IPS DF 19.7 (cell line): ENCODE measurements around the gene ADAMTS19.

ENCODE experiments used
- DNase-seq: peaks from one replicate; pipeline ENCODE4 v3.0.0-alpha.2; 2013; ENCODE audit warnings: low read depth, low spot score

ADAMTS19 gene

GRCh38 chr5:129465776-129466344 lies 5.8 kb downstream of the ADAMTS19 start:
- DNase-seq = no peak

DNA sequence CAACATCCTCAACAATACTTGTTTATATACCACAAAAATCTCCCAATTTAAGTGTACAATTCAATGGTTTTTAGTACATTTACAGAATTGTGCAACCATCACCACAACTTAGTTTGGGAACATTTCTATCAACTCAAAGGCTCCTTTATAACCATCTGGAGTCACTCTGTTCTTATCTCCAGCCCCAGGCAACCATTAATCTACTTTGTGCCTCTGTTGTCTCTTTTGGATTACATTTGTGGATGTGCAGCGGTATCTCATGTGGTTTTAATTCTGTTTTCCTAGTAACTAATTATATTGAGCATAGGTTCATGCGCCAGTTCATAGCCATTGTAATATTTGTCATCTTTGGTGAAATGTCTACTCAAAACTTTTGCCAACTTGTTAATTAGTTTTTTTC lies 14.4 kb downstream of the ADAMTS19 start:
- no peak for DNase-seq

GRCh38 chr5:129476751-129477150 lies 16.7 kb downstream of the ADAMTS19 start:
- no peak for DNase-seq

DNA sequence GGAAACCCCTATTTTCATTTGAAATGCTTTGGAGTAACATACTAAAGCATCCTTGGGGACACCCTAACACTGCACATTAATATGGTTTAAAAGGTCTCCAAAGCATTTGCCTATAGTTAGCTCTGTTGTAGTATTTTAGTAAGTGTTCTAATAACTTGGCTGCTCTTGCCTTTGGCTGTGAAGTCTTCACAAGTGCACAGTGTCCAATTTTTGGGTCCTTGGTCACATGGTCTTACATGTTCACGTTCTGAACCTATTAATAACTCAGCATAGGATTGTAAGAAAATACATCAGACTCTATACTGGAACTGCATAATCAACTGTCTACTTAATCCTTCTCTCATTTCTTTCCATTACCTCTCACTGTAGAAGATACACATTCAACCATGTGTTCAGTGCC lies 17.4 kb downstream of the ADAMTS19 start:
- DNase-seq = no peak

DNA sequence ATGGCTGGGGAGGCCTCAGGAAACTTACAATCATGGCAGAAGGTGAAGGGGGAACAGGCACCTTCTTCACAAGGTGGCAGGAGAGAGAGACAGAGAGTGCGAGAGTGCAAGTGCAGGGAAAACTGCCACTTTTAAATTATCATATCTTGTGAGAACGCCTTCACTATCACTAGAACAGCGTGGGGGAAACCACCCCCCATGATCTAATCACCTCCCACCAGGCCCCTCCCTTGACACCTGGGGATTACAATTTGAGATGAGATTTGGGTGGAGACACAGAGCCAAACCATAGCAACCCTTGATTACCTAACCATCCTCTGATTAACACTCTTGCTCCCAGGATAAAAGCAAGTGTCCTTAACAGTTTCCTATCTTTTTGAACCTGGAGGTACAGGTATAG lies 21.1 kb downstream of the ADAMTS19 start:
- no peak for DNase-seq

GRCh38 chr5:129496421-129496820 lies 36.3 kb downstream of the ADAMTS19 start:
- DNase-seq = no peak

DNA sequence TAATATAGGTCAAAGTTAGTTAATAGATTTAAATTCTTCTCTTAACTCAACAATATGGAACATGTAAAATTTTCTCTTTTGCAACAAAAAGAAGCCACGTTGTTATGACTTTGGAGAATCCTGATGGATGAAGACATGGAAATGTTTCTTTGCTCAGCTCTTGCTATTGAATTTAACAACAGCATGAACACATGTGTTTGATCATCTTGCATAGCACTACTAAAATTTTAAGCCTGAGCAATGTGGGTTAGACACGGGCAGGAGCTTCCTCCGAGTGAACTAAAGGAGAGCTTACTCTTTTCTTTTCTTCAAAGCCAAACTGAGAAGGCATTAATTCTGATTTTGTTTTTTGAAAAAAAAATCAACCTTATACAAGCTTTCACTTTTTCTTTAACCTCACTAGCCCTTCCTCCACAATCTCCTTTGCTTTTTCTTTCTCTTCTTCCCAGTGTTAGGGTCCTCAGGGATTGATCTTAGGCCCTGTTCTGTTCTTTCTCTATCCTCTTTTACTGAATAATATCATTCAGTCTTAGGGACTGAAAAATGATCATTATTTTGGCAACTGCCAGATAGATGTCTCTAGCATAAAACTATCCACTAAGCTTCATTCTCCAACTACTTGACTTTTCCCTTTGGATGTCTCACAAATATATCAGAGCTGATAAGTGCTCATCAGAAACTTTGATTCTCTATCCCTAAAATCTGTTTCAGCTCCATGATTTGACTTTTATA lies 36.9 kb downstream of the ADAMTS19 start:
- DNase-seq = no peak

DNA sequence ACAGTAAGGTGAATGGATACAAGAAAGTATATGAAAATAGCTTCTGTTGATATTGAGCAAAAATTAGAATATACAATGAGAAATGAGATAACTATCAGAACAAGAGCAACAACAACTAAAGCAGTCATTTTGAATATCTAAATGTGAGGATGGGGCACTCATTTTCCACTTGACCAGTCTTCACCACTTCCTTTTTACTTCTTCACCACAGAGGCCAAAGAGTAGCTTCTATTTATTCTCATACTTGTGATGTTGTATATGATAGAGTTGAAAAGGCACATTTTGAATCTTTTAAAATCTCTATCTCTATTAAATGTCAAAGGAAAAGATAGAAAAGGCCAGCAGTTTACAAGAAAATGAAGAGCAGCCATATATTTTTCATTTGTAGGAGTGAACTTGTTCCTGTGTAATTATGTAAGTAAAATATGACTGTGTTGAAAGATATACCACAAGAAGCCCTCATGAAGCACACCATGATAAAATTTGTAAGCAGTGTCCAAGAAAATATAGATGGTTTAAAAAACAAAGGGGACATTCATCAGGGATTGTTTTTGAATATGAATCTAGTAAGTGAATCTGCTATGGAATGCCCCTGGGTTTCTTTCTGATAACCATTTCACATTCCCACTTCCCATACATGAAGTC lies 39.2 kb downstream of the ADAMTS19 start:
- no peak for DNase-seq

- no peak for DNase-seq
Observed at GRCh38 chr5:129500101-129500500, 40.0 kb downstream of the ADAMTS19 start.

DNA sequence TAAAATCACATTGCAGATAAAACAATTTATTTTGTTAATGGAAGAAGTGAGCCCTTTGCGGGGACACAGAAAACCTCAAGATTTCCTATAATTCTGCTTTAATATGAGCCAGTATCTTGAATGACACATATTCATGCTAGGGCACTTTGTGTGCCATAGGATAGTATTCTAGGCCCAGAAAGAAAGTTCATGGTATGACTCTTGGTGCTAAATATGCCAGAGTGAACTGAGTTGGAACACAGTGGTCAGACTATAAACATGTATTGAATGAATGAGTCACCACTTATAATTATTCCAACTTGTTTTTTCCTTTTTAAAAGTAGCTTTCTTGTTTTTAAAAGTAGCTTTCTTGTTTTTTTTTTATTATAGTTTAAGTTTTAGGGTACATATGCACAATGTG lies 46.0 kb downstream of the ADAMTS19 start:
- DNase-seq = no peak

DNA sequence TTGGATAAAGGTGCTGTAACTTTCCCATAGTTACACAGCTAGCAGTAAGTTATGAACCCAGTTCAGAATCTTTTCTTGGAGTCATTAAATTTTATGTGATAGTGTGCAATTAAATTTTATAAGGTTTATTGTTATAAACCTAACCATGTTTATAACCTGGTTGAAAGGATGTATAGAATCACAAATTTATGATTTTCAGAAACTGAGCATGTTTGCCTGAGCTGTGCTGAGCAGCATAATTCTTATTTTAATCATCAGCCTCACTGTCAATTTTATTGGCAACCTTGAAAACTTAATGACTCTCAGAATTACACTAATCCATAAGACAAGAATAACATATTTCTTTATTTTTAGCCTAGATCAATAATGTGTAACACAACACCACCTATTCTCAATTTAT lies 46.9 kb downstream of the ADAMTS19 start:
- no peak for DNase-seq

DNA sequence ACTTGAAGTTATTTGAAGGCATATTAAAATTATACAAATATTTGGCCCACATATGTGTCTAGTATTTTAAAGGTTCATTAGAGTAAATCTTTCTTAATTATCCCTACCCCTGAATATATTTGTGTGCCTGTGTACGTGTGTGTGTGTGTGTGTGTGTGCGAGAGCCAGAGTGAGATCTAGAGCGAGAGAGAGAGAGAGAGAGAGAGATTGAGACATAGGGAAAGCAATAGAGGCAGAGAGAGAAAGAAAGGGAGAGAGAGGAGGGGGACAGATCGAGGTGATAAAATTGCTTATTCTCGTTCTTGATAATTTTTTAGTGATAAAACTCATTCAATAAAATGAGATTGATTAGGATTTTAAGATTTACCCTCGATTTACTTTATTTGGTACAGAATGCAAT lies 47.4 kb downstream of the ADAMTS19 start:
- no peak for DNase-seq

- DNase-seq = no peak
Observed at GRCh38 chr5:129508606-129509005, 48.5 kb downstream of the ADAMTS19 start.

DNA sequence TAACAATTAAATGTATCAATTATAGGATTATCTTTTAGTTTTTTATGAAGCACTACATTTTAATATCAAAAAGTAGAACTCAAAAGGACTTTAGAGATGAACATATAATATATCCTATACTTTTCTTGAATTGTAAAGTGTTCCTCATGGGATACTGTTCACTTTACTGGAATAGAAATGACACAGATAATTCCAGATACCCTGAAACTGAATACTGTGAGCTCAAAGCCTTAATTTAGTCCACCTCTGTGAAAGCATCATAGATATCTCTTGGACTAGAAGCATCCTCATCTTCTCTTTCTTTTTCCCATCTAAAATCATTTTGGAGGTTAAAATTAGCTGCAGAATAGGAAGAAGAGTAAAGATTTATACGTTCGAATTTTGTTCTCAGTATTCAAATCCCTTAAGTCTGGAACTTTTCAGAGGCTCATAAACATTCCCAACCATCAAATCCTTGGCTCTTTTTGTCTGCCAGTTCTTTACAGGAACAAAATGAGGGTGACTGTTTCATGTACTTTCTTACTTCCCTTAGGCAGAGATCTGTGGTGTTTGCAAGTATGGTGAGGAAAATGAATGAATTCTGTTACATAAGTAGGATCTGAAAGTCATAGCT lies 49.4 kb downstream of the ADAMTS19 start:
- no peak for DNase-seq

DNA sequence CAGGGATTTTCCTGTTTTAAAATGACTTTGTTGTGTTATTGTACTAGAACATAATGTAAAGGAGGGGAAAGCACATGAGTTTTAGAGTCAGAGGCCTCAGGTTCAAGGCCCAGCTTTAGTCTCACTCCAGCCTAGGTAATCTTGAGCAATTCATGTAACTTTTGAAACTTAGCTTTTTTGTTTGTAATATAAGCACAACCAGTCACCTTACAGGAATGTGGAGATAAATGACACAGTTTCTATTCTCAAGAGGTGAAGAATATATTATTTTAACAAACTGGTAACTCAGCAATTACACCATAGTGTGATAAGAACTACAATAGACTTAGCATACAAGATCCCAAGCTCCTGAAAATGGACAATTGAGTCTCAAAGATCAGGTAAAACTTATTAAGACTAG lies 51.2 kb downstream of the ADAMTS19 start:
- DNase-seq = no peak

- DNase-seq = no peak
Observed at GRCh38 chr5:129541051-129541450, 81.0 kb downstream of the ADAMTS19 start.

DNA sequence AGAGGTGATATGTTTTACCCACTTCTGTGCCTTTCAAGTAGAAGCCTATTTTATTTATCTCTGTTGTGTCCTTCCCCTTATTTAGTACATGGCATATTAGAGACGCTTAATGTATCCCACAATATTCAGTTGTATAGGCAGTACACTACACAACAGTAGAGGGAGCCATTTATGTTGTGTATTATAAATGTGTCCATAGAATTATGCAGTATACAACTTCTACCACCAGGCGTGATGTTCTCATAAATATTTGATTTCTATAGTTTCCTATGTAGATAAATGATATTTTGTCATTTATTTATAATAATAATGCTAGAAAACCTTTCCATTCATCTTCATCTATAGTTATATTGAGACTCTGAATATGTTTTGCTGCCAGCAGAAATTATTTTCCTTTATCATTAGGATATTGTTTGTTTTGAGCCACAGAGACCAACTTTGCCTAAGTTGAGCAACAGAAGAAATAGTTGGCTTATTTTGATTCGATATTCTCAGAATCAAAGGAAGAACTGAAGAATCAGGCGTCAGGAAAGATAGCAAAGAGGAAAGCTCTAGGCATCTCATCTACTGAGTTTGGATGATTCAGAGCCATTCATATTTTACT lies 81.7 kb downstream of the ADAMTS19 start:
- no peak for DNase-seq

GRCh38 chr5:129547137-129547536 lies 87.0 kb downstream of the ADAMTS19 start:
- DNase-seq = no peak

- no peak for DNase-seq
Observed at GRCh38 chr5:129554134-129554904, 94.2 kb downstream of the ADAMTS19 start.

GRCh38 chr5:129563585-129563984 lies 103.5 kb downstream of the ADAMTS19 start:
- no peak for DNase-seq

DNA sequence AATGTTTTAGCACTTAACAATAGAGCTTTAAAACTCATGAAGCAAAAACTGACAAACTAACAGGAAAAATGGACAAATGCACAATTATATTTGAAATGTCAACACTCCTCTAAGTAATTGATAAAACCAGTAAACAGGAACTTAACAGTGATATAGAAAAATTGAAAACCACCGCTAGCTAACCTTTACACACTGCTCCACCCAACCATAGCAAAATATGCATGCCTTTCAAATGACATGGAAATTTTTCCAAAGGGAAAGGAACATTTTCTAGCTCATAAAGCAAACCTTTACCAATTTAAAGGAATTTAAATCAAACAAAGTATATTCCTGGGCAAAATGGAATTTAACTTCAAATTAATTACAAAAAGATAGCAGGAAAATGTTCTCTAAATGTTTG lies 109.2 kb downstream of the ADAMTS19 start:
- DNase-seq = no peak

GRCh38 chr5:129572060-129572459 lies 112.0 kb downstream of the ADAMTS19 start:
- DNase-seq = no peak
